B cell (primary cell): ENCODE data around the gene ERAP2. TPM values are rescaled to one million over a fixed set of nuclear protein-coding genes. Genes with fewer than 3 reads are reported as not detected.

Experiments
- ATAC-seq: fragments of 200-7000 bp; cut with Tn5 transposase; one replicate; pipeline ENCODE4 v1.10.0; 2021; ENCODE audit warnings: low read depth, mild to moderate bottlenecking, moderate number of reproducible peaks, moderate library complexity
- CTCF ChIA-PET: fragments of 350-600 bp; sonication (Branson Sonifier 250); formaldehyde crosslinking; loops from one replicate; lab custom pipeline; 2021; ENCODE audit warnings: antibody characterized with exemption, inconsistent platforms; lab: Charles Lee
- POLR2A ChIA-PET: fragments of 350-600 bp; sonication (Branson Sonifier 250); formaldehyde crosslinking; loops from one replicate; lab custom pipeline; 2021; ENCODE audit warnings: antibody characterized with exemption; lab: Charles Lee
- DNase-seq: peaks from one replicate; pipeline ENCODE4 v3.0.0; 2013
- H2AFZ ChIP-seq: 2 replicates; pipeline ENCODE4 v1.6.1; 2012; ENCODE audit warnings: mild to moderate bottlenecking, low read depth, low read length; ENCODE audit not compliant: insufficient read depth, poor library complexity, severe bottlenecking
- H3K27ac ChIP-seq, 2 donors: 1 replicate in 1 of 2; 2 replicates in 1 of 2; pipeline ENCODE4 v1.5.1; 2012 to 2013; ENCODE audit warnings: low read length in 2 of 2, mild to moderate bottlenecking in 2 of 2, moderate library complexity in 1 of 2
- H3K27me3 ChIP-seq, 4 experiments: fragments of 200-600 bp in 1 of 4; sonication (generic) in 1 of 4; replicated peaks in 1 of 4; 1 replicate in 2 of 4; 2 replicates in 2 of 4; pipeline versions ENCODE4 v1.6.1 to v1.7.0; 2013 to 2016; ENCODE audit warnings: low read length in 3 of 4, mild to moderate bottlenecking in 2 of 4, mixed read lengths in 1 of 4, moderate library complexity in 1 of 4; ENCODE audit not compliant: insufficient read depth in 4 of 4, control insufficient read depth in 3 of 4; ENCODE audit errors: control extremely low read depth in 1 of 4
- H3K36me3 ChIP-seq, 2 experiments: replicated peaks in 1 of 2; 1 replicate in 1 of 2; 2 replicates in 1 of 2; pipeline versions ENCODE4 v1.6.1 to v1.7.1; 2013; ENCODE audit warnings: low read length in 1 of 2; ENCODE audit not compliant: insufficient read depth in 2 of 2, control insufficient read depth in 1 of 2; ENCODE audit errors: control extremely low read depth in 1 of 2, extremely low read depth in 1 of 2
- H3K4me1 ChIP-seq, 2 donors: fragments of 200-600 bp in 1 of 2; sonication (generic) in 1 of 2; 1 replicate in 1 of 2; 2 replicates in 1 of 2; pipeline versions ENCODE4 v1.5.1 to v1.6.1; 2013 to 2017; ENCODE audit warnings: low read length in 2 of 2; ENCODE audit not compliant: control insufficient read depth in 2 of 2, insufficient read depth in 2 of 2
- H3K4me2 ChIP-seq: replicated peaks from 2 replicates; pipeline ENCODE3; 2012; ENCODE audit warnings: mild to moderate bottlenecking, low read depth, low read length; ENCODE audit not compliant: poor library complexity, severe bottlenecking
- H3K4me3 ChIP-seq, 5 experiments: fragments of 200-600 bp in 1 of 5; sonication (generic) in 1 of 5; 1 replicate in 3 of 5; 2 replicates in 2 of 5; pipeline versions ENCODE4 v1.5.1 to v1.7.0; 2011 to 2016; ENCODE audit warnings: low read length in 4 of 5, mild to moderate bottlenecking in 4 of 5, low read depth in 2 of 5, control low read depth in 1 of 5, moderate library complexity in 1 of 5; ENCODE audit not compliant: insufficient read depth in 1 of 5; ENCODE audit errors: control extremely low read depth in 1 of 5, extremely low read depth in 1 of 5
- H3K79me2 ChIP-seq: fragments of 200-600 bp; sonication (generic); one replicate; pipeline ENCODE4 v1.6.0; 2016; ENCODE audit warnings: low read length; ENCODE audit not compliant: control insufficient read depth, insufficient read depth
- H3K9ac ChIP-seq: fragments of 200-600 bp; sonication (generic); 2 replicates; pipeline ENCODE4 v1.6.1; 2017; ENCODE audit warnings: mild to moderate bottlenecking, low read length, moderate library complexity
- H3K9me3 ChIP-seq, 3 donors: one replicate each; pipeline versions ENCODE4 v1.6.1 to v1.7.1; 2013; ENCODE audit warnings: low read length in 2 of 3; ENCODE audit not compliant: control insufficient read depth in 2 of 3, insufficient read depth in 1 of 3; ENCODE audit errors: control extremely low read depth in 1 of 3
- H4K20me1 ChIP-seq: 2 replicates; pipeline ENCODE4 v1.6.0; 2012; ENCODE audit warnings: mild to moderate bottlenecking, low read length; ENCODE audit not compliant: insufficient read depth, control insufficient read depth, poor library complexity, severe bottlenecking
- H3K27ac Mint-ChIP-seq: one replicate; pipeline ENCODE4 v1.8.0; 2021; ENCODE audit warnings: mixed read lengths
- H3K27me3 Mint-ChIP-seq: one replicate; pipeline ENCODE4 v1.8.0; 2021; ENCODE audit warnings: mixed read lengths
- H3K4me1 Mint-ChIP-seq: one replicate; pipeline ENCODE4 v1.8.0; 2021; ENCODE audit warnings: mixed read lengths
- H3K4me3 Mint-ChIP-seq: one replicate; pipeline ENCODE4 v1.8.0; 2021; ENCODE audit warnings: mixed read lengths
- H3K9me3 Mint-ChIP-seq: one replicate; pipeline ENCODE4 v1.8.0; 2022; ENCODE audit warnings: mixed read lengths; ENCODE audit not compliant: insufficient read depth
- CTCF ChIP-seq: fragments of 200-600 bp; IDR thresholded peaks from one replicate; pipeline ENCODE4 v1.8.0; 2022; ENCODE audit warnings: antibody characterized with exemption, mild to moderate bottlenecking
- EZH2 ChIP-seq: IDR thresholded peaks from 2 replicates; pipeline ENCODE4 v1.6.1; 2012; ENCODE audit warnings: borderline replicate concordance, low read depth, mild to moderate bottlenecking, moderate library complexity, low read length; ENCODE audit not compliant: insufficient read depth, poor library complexity, severe bottlenecking
- WGBS: methylation state at CpG from one replicate; pipeline ENCODE4 v1.1.5; 2013; ENCODE audit warnings: missing lambda C conversion rate; ENCODE audit not compliant: insufficient coverage; 5-methylcytosine and 5-hydroxymethylcytosine counted together
- intact Hi-C: fragments of 100-400 bp; cut with micrococcal nuclease; formaldehyde crosslinking; loops from one replicate; pipeline ENCODE4 v1.10.0; 2022
- polyA plus RNA-seq: library from polyadenylated mRNA; depleted of rRNA; stranded (reverse); fragments of >200 nt; gene quantifications from 2 replicates; pipeline ENCODE4 v1.2.3, GENCODE V29; 2012
- total RNA-seq, 2 donors: library from RNA; stranded (reverse); fragments of 120-200 nt in 1 of 2; gene quantifications; 1 replicate in 1 of 2; 2 replicates in 1 of 2; pipeline versions ENCODE4 v1.2.3 to v1.2.4, GENCODE V29; 2013 to 2022

The ERAP2 gene
- total and polyA plus RNA-seq, 2 donors (not counting 1 experiment from before 2014, with no cell fraction given), result 18.5 to 74.2 TPM

- WGBS, result 74% methylated on average over 2 of the region's 3 CpGs
- peaks cover 8 to 88% of the 10 kb centered on the region in 2 experiments for H3K36me3 ChIP-seq
- H3K27me3 ChIP-seq, result no peaks in the 10 kb centered on the region
- TF ChIP-seq CTCF (no peak), EZH2 (no peak)
- no peak overlapping the region for H3K4me2 ChIP-seq
- H3K27ac Mint-ChIP-seq, result no peak overlapping the region
- no peak overlapping the region for H3K27ac ChIP-seq
- no peak overlapping the region for H2AFZ ChIP-seq
- no peak overlapping the region for H3K4me3 Mint-ChIP-seq
- no peak for ATAC-seq
- peaks cover 7% of the 10 kb centered on the region for H3K4me1 Mint-ChIP-seq
- H3K27me3 Mint-ChIP-seq, result no peaks in the 10 kb centered on the region
- H3K4me1 ChIP-seq, result peaks cover 3 to 6% of the 10 kb centered on the region in 2 donors
- peaks cover 16% of the 10 kb centered on the region for H3K79me2 ChIP-seq
- CTCF ChIA-PET, result interaction anchor here (1.7 kb wide), 1 partner anchor 37 kb away, joined by 5 read pairs; no protein-coding TSS in a partner anchor
- H3K9me3 ChIP-seq, result no peaks in the 10 kb centered on the region
- H4K20me1 ChIP-seq, result no peaks in the 10 kb centered on the region
- POLR2A ChIA-PET, result no interaction called here
- intact Hi-C loops, result no loop called here
- no peak overlapping the region for H3K4me3 ChIP-seq
- no peak overlapping the region for H3K9ac ChIP-seq
- no peaks in the 10 kb centered on the region for H3K9me3 Mint-ChIP-seq
- no peak for DNase-seq
Measured at GRCh38 chr5:96905864-96906263, 29.6 kb downstream of the ERAP2 start.

GRCh38 chr5:96909003-96909402 is 32.7 kb downstream of the ERAP2 start:
- WGBS, result 100% methylated on average over 1 of the region's 4 CpGs
- no peaks in the 10 kb centered on the region for H3K27me3 Mint-ChIP-seq

More at GRCh38 chr5:96909003-96909402, 32.7 kb downstream of the ERAP2 start:
- Histone ChIP-seq H4K20me1 (no peaks in the 10 kb centered on the region), H3K4me3 (no peak overlapping the region), H3K9me3 (no peaks in the 10 kb centered on the region), H3K27me3 (no peaks in the 10 kb centered on the region), H3K36me3 (peaks cover 0 to 75% of the 10 kb centered on the region in 2 experiments), H2AFZ (no peak overlapping the region), H3K9ac (no peak overlapping the region), H3K27ac (no peak overlapping the region), H3K4me1 (peaks cover 3 to 5% of the 10 kb centered on the region in 2 donors), H3K4me2 (no peak overlapping the region), H3K79me2 (peaks cover 12% of the 10 kb centered on the region)
- no peaks in the 10 kb centered on the region for H3K9me3 Mint-ChIP-seq
- POLR2A ChIA-PET, result no interaction called here
- DNase-seq (no peak), ATAC-seq (no peak)
- peaks cover 7% of the 10 kb centered on the region for H3K4me1 Mint-ChIP-seq
- CTCF ChIA-PET, result interaction anchor here (1.0 kb wide), 1 partner anchor 41 kb away, joined by 3 read pairs; no protein-coding TSS in a partner anchor
- intact Hi-C loops, result no loop called here
- no peak for TF ChIP-seq EZH2
- no peak for TF ChIP-seq CTCF
- no peak overlapping the region for H3K27ac Mint-ChIP-seq
- H3K4me3 Mint-ChIP-seq, result no peak overlapping the region
